Keratinocyte (primary cell): ENCODE results near the gene KIAA0586. TPM values are rescaled to one million over a fixed set of nuclear protein-coding genes. Genes with fewer than 3 reads are reported as not detected.

Experiments
- DNase-seq: peaks from one replicate; pipeline ENCODE4 v3.0.0-alpha.2; 2011; ENCODE audit warnings: low read depth, missing footprints, low spot score
- FAIRE-seq: peaks from 2 replicates; lab custom pipeline; 2011; peaks lifted over from hg19 to GRCh38; lab: Jason Lieb, UNC
- H2AFZ ChIP-seq: 2 replicates; pipeline ENCODE4 v1.6.0; 2012; ENCODE audit warnings: low read length, control low read depth, inconsistent platforms; ENCODE audit not compliant: control insufficient read depth
- H3K27ac ChIP-seq: 2 replicates; pipeline ENCODE4 v1.5.1; 2011; ENCODE audit warnings: low read length; ENCODE audit not compliant: control insufficient read depth, insufficient read depth
- H3K27me3 ChIP-seq: 3 replicates; pipeline ENCODE4 v1.6.0; 2011; ENCODE audit warnings: low read length; ENCODE audit not compliant: control insufficient read depth, insufficient read depth; ENCODE audit errors: extremely low read depth
- H3K36me3 ChIP-seq, 2 experiments: 2 replicates in 1 of 2; 3 replicates in 1 of 2; pipeline ENCODE4 v1.5.1; 2011; ENCODE audit warnings: low read length in 2 of 2, mild to moderate bottlenecking in 1 of 2; ENCODE audit not compliant: control insufficient read depth in 2 of 2, insufficient read depth in 2 of 2; ENCODE audit errors: extremely low read depth in 1 of 2
- H3K4me1 ChIP-seq: 3 replicates; pipeline ENCODE4 v1.5.1; 2011; ENCODE audit warnings: low read length; ENCODE audit not compliant: control insufficient read depth, insufficient read depth; ENCODE audit errors: extremely low read depth
- H3K4me2 ChIP-seq: 3 replicates; pipeline ENCODE4 v1.6.0; 2011; ENCODE audit warnings: low read depth, low read length; ENCODE audit not compliant: control insufficient read depth, insufficient read depth; ENCODE audit errors: extremely low read depth
- H3K4me3 ChIP-seq, 3 experiments: fragments of 200-600 bp in 1 of 3; sonication (generic) in 1 of 3; 2 replicates in 2 of 3; 3 replicates in 1 of 3; pipeline ENCODE4 v1.5.1; 2011 to 2016; ENCODE audit warnings: low read length in 3 of 3, mild to moderate bottlenecking in 3 of 3, control low read depth in 2 of 3, inconsistent platforms in 1 of 3, low read depth in 1 of 3, mixed read lengths in 1 of 3, mixed run types in 1 of 3, moderate library complexity in 1 of 3; ENCODE audit not compliant: control insufficient read depth in 2 of 3, insufficient read depth in 2 of 3; ENCODE audit errors: extremely low read depth in 1 of 3
- H3K79me2 ChIP-seq: 2 replicates; pipeline ENCODE4 v1.6.0; 2012; ENCODE audit warnings: low read length; ENCODE audit not compliant: control insufficient read depth, insufficient read depth
- H3K9ac ChIP-seq: 3 replicates; pipeline ENCODE4 v1.6.0; 2011; ENCODE audit warnings: low read length; ENCODE audit not compliant: control insufficient read depth, insufficient read depth; ENCODE audit errors: extremely low read depth
- H3K9me1 ChIP-seq: 3 replicates; pipeline ENCODE4 v1.6.0; 2011; ENCODE audit warnings: low read length; ENCODE audit not compliant: control insufficient read depth, insufficient read depth; ENCODE audit errors: extremely low read depth
- H3K9me3 ChIP-seq: 2 replicates; pipeline ENCODE4 v1.5.1; 2012; ENCODE audit warnings: low read depth, low read length; ENCODE audit not compliant: control insufficient read depth
- H4K20me1 ChIP-seq: 3 replicates; pipeline ENCODE4 v1.6.0; 2011; ENCODE audit warnings: low read length; ENCODE audit not compliant: control insufficient read depth, insufficient read depth; ENCODE audit errors: extremely low read depth
- EZH2 ChIP-seq: IDR thresholded peaks from one replicate; pipeline ENCODE4 v1.6.1; 2012; ENCODE audit warnings: inconsistent platforms, mild to moderate bottlenecking, low read length, moderate library complexity
- dilution Hi-C: fragments of 300-500 bp; cut with MboI; formaldehyde crosslinking; loops from one replicate; pipeline ENCODE4 v1.7.0; 2020; ENCODE audit warnings: low sequenced_read_pairs; ENCODE audit not compliant: extremely low pct_ligation_motif_present
- polyA plus RNA-seq, 5 experiments: library from polyadenylated mRNA; depleted of rRNA in 3 of 5; stranded (reverse) in 3 of 5; stranded (forward) in 1 of 5; unstranded in 1 of 5; fragments of >200 nt; gene quantifications; 1 replicate in 1 of 5; 2 replicates in 3 of 5; 3 replicates in 1 of 5; pipeline versions ENCODE4 v1.2.1 to v1.2.3, GENCODE V29; 2011 to 2012; ENCODE audit warnings: missing spikeins in 2 of 5, low read depth in 1 of 5, low replicate concordance in 1 of 5
- TF ChIP-seq, protein P1 (sequence below), 3 experiments: IDR thresholded peaks in 1 of 3; conservative IDR thresholded peaks in 1 of 3; optimal IDR thresholded peaks in 1 of 3; 2 replicates in 2 of 3; 3 replicates in 1 of 3; pipeline versions ENCODE3 to v1.5.1; 2011; ENCODE audit warnings: low read length in 3 of 3, mild to moderate bottlenecking in 3 of 3, moderate library complexity in 2 of 3, control low read depth in 1 of 3, inconsistent platforms in 1 of 3; ENCODE audit not compliant: insufficient read depth in 2 of 3; ENCODE audit errors: extremely low read depth in 1 of 3

KIAA0586 gene
- polyA plus RNA-seq, 1 donor (not counting 4 experiments of a cell fraction or from before 2014, with no cell fraction given) = 12.4 TPM

DNA sequence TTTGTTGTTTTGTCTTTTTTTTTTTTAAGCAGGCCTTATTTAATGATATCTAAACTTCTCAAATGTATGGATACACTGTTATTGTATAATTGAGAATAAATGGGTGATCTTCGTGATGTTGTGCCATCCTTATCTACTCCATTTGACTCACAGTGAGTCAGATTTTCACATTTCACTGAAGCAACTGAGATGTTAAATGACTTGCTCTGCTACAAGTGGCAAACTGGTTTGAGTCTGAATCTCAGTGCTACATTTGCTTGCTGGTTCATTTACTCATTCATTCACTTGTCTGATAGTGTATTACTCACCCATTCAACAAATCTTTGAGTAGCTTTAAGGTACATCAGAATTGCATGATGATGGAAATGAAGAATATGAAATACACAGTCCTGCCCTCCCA, 2.6 kb downstream of the KIAA0586 start:
- no peak overlapping the region for H3K4me3 ChIP-seq
- no peaks in the 10 kb centered on the region for H4K20me1 ChIP-seq
- no peak for DNase-seq
- peak overlapping the region; percentile 73 for H3K4me2 ChIP-seq
- no peak overlapping the region for H3K27ac ChIP-seq
- H2AFZ ChIP-seq = no peak overlapping the region
- H3K9me3 ChIP-seq = no peaks in the 10 kb centered on the region
- no peaks in the 10 kb centered on the region for H3K9me1 ChIP-seq
- no peak for FAIRE-seq
- H3K79me2 ChIP-seq = peaks cover 30% of the 10 kb centered on the region
- H3K27me3 ChIP-seq = no peaks in the 10 kb centered on the region
- dilution Hi-C loops = no loop called here
- TF ChIP-seq EZH2 = no peak
- TF ChIP-seq, protein P1, sequence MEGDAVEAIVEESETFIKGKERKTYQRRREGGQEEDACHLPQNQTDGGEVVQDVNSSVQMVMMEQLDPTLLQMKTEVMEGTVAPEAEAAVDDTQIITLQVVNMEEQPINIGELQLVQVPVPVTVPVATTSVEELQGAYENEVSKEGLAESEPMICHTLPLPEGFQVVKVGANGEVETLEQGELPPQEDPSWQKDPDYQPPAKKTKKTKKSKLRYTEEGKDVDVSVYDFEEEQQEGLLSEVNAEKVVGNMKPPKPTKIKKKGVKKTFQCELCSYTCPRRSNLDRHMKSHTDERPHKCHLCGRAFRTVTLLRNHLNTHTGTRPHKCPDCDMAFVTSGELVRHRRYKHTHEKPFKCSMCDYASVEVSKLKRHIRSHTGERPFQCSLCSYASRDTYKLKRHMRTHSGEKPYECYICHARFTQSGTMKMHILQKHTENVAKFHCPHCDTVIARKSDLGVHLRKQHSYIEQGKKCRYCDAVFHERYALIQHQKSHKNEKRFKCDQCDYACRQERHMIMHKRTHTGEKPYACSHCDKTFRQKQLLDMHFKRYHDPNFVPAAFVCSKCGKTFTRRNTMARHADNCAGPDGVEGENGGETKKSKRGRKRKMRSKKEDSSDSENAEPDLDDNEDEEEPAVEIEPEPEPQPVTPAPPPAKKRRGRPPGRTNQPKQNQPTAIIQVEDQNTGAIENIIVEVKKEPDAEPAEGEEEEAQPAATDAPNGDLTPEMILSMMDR (optimal IDR thresholded peaks at IDR 0.05 in 1 of 3, IDR thresholded peaks at IDR 0.05 in 1 of 3, conservative IDR thresholded peaks at IDR 0.05 in 1 of 3; ENCODE audit: extremely low read depth in 1 of 3, insufficient read depth in 2 of 3, low read length in 3 of 3) = no peak
- H3K9ac ChIP-seq = no peak overlapping the region
- H3K4me1 ChIP-seq = peaks cover 22% of the 10 kb centered on the region
- no peaks in the 10 kb centered on the region for H3K36me3 ChIP-seq

GRCh38 chr14:58439476-58439875, 12.0 kb downstream of the KIAA0586 start:
- H3K27me3 ChIP-seq = no peaks in the 10 kb centered on the region
- dilution Hi-C loops = no loop called here
- H3K9me1 ChIP-seq = no peaks in the 10 kb centered on the region
- H3K79me2 ChIP-seq = no peaks in the 10 kb centered on the region
- TF ChIP-seq, protein P1 (optimal IDR thresholded peaks at IDR 0.05 in 1 of 3, IDR thresholded peaks at IDR 0.05 in 1 of 3, conservative IDR thresholded peaks at IDR 0.05 in 1 of 3; ENCODE audit: extremely low read depth in 1 of 3, insufficient read depth in 2 of 3, low read length in 3 of 3) = no peak
- no peak for TF ChIP-seq EZH2
- DNase-seq (no peak), FAIRE-seq (no peak)
- H3K4me2 ChIP-seq = no peak overlapping the region
- H3K4me3 ChIP-seq = no peak overlapping the region
- peaks cover 0 to 5% of the 10 kb centered on the region in 2 experiments for H3K36me3 ChIP-seq
- H4K20me1 ChIP-seq = no peaks in the 10 kb centered on the region
- H3K4me1 ChIP-seq = no peaks in the 10 kb centered on the region
- H3K9ac ChIP-seq = no peak overlapping the region
- no peak overlapping the region for H2AFZ ChIP-seq
- no peaks in the 10 kb centered on the region for H3K9me3 ChIP-seq
- no peak overlapping the region for H3K27ac ChIP-seq
